Measurements from ENCODE around the gene CPT1B.
A peak's percentile ranks its signal among the peaks of the same experiment; 100 is the strongest.

CPT1B gene

GRCh38 chr22:50569041-50569459 lies 9.2 kb downstream of the CPT1B start:
- no peak overlapping the region for H3K4me3 ChIP-seq (ENCODE audit: low read length)
- no peaks in the 10 kb centered on the region for H3K27me3 ChIP-seq (ENCODE audit: control insufficient read depth, insufficient read depth, low read length)
- H3K27ac ChIP-seq (ENCODE audit: low read depth, low read length) = no peak overlapping the region
- no peaks in the 10 kb centered on the region for H3K4me1 ChIP-seq (ENCODE audit: control insufficient read depth, insufficient read depth, low read length)
- no peak overlapping the region for H3K9ac ChIP-seq (ENCODE audit: low read length)
- peaks cover 9% of the 10 kb centered on the region for H3K36me3 ChIP-seq (ENCODE audit: control insufficient read depth, insufficient read depth, low read length)

GRCh38 chr22:50568626-50569025 lies 9.6 kb downstream of the CPT1B start:
- Histone ChIP-seq H3K36me3 (ENCODE audit: control insufficient read depth, insufficient read depth, low read length) (peaks cover 9% of the 10 kb centered on the region), H3K4me3 (ENCODE audit: low read length) (no peak overlapping the region), H3K9ac (ENCODE audit: low read length) (no peak overlapping the region), H3K27ac (ENCODE audit: low read depth, low read length) (no peak overlapping the region), H3K4me1 (ENCODE audit: control insufficient read depth, insufficient read depth, low read length) (no peaks in the 10 kb centered on the region), H3K27me3 (ENCODE audit: control insufficient read depth, insufficient read depth, low read length) (no peaks in the 10 kb centered on the region)

DNA sequence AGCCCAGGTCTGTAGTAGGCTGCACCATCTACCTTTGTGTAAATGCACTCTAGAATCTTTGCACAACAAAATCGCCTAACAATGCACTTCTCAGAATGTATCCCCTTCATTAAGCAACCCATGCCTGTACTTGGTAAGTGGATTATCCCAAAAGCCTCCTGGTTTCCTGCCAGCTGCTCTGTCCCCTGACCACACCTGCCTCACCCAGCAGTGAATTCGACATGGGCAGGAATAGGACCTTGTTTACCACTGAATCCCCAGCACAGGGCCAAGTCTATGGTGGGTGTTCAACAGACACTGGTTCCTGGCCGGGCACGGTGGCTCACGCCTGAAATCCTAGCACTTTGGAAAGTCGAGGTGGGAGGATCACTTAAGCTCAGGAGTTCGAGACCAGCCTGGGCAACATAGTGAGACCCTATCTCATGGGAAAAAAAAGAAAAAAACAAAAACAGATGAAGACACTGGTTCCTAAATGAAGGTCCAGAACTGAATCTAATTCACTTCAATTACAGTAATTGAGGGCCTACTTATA lies 10.4 kb downstream of the CPT1B start:
- no peak overlapping the region for H3K27ac ChIP-seq (ENCODE audit: low read depth, low read length)
- no peak overlapping the region for H3K9ac ChIP-seq (ENCODE audit: low read length)
- no peak overlapping the region for H3K4me3 ChIP-seq (ENCODE audit: low read length)
- H3K4me1 ChIP-seq (ENCODE audit: control insufficient read depth, insufficient read depth, low read length) = no peaks in the 10 kb centered on the region
- peaks cover 9% of the 10 kb centered on the region for H3K36me3 ChIP-seq (ENCODE audit: control insufficient read depth, insufficient read depth, low read length)
- no peaks in the 10 kb centered on the region for H3K27me3 ChIP-seq (ENCODE audit: control insufficient read depth, insufficient read depth, low read length)

- Histone ChIP-seq H3K36me3 (ENCODE audit: control insufficient read depth, insufficient read depth, low read length) (peaks cover 3% of the 10 kb centered on the region), H3K4me3 (ENCODE audit: low read length) (no peak overlapping the region), H3K27me3 (ENCODE audit: control insufficient read depth, insufficient read depth, low read length) (no peaks in the 10 kb centered on the region), H3K9ac (ENCODE audit: low read length) (no peak overlapping the region), H3K27ac (ENCODE audit: low read depth, low read length) (no peak overlapping the region), H3K4me1 (ENCODE audit: control insufficient read depth, insufficient read depth, low read length) (no peaks in the 10 kb centered on the region)
These were observed 13.9 kb downstream of the CPT1B start for GRCh38 chr22:50564289-50564688.

DNA sequence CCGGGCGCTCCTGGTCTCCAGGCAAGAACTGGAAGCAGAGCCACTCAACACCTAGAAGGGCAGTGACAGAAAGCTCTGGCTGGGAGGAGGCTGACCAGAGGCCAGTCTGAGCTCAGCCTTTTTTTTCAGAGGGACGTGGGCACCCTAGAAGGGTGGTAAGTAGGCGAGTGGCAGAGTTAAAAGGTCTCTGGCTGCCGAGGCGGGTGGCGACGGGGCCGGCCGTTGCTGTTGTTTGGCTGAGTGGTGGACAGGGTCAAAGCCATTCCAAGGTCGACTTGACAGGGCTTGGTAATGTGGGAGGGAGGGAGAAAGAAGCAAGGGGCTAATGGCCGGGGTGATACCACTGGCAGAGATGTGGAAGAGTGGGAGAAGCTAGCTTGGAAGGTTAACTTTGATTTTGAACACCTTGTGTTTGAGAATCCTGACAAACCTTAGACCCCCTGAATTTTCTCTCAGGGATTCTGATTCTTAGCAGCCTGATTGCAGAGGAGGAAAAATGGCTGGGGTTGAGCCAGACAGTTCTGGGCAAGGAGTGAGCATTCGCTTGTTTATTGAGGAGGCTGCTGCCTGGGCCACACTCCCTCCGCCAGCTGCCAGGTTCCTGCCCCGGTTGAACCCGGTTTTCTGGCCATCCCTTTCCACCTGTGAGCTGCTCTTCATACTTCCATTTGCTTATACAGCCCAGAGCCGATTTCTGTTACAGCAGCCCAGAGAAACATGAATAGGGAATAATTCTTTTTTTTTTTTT lies 14.6 kb downstream of the CPT1B start:
- Histone ChIP-seq H3K27me3 (ENCODE audit: control insufficient read depth, insufficient read depth, low read length) (no peaks in the 10 kb centered on the region), H3K9ac (ENCODE audit: low read length) (peak overlapping the region; percentile 60), H3K4me1 (ENCODE audit: control insufficient read depth, insufficient read depth, low read length) (no peaks in the 10 kb centered on the region), H3K4me3 (ENCODE audit: low read length) (peak overlapping the region; percentile 70), H3K27ac (ENCODE audit: low read depth, low read length) (no peak overlapping the region), H3K36me3 (ENCODE audit: control insufficient read depth, insufficient read depth, low read length) (no peaks in the 10 kb centered on the region)

DNA sequence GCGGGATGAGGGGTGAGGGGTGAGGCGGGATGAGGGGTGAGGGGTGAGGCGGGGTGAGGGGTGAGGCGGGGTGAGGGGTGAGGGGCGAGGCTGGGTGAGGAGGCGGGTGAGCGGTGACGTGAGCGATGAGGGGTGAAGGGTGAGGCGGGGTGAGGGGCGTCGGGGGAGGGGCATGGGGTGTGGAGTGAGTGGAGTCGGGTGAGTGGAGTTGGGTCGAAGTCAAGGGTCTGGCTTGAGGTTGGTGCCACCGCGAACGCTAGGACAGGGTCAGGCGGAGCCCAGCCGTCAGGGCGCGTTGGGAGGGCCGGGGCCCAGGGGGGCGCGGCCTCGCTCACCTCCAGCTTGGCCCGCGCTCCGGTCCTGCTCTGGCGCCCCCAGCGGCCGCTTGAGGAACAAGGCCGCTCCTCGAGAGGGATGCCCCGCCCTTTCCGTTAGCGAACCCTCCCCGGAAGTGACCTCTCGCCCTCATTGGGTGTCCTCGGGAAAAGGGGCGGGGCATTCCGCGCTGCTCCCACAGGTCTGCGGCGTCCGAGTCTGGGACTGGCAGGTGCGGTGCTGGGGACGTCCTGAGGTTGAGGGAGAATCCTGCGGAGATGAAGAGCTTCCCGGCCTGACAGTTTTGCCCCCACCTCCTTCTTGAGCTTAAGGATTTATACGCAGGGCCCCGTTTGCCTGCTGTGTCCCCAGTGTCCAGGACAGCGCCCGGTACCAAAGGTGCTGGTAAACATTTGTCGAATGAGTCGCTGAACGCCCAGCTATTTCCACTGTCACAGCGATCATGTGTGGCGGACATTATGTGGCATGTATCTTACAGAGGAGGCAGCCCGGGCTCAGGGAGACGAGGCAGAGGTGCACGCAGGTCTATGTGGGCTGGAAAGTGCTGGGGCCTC lies 15.5 kb downstream of the CPT1B start, which contains the start of gene SYCE3:
TSS of gene SYCE3 (minus strand) at position 397 of the 890 bp plus-strand sequence. CDS start 6,514 bp downstream, outside the sequence.
- Histone ChIP-seq H3K27ac (ENCODE audit: low read depth, low read length) (no peak within 1 kb of the TSS), H3K27me3 (ENCODE audit: control insufficient read depth, insufficient read depth, low read length) (no peaks in the 10 kb centered on the region), H3K36me3 (ENCODE audit: control insufficient read depth, insufficient read depth, low read length) (no peaks in the 10 kb centered on the region), H3K9ac (ENCODE audit: low read length) (peak within 1 kb of the TSS; percentile 60), H3K4me1 (ENCODE audit: control insufficient read depth, insufficient read depth, low read length) (no peaks in the 10 kb centered on the region), H3K4me3 (ENCODE audit: low read length) (peak within 1 kb of the TSS; percentile 70)

- no peak overlapping the region for H3K4me3 ChIP-seq (ENCODE audit: low read length)
- H3K27me3 ChIP-seq (ENCODE audit: control insufficient read depth, insufficient read depth, low read length) = no peaks in the 10 kb centered on the region
- no peaks in the 10 kb centered on the region for H3K4me1 ChIP-seq (ENCODE audit: control insufficient read depth, insufficient read depth, low read length)
- H3K36me3 ChIP-seq (ENCODE audit: control insufficient read depth, insufficient read depth, low read length) = no peaks in the 10 kb centered on the region
- no peak overlapping the region for H3K27ac ChIP-seq (ENCODE audit: low read depth, low read length)
- H3K9ac ChIP-seq (ENCODE audit: low read length) = no peak overlapping the region
These were observed 16.5 kb downstream of the CPT1B start for GRCh38 chr22:50561401-50562358.

GRCh38 chr22:50560034-50560433 lies 18.2 kb downstream of the CPT1B start:
- Histone ChIP-seq H3K27ac (ENCODE audit: low read depth, low read length) (no peak overlapping the region), H3K9ac (ENCODE audit: low read length) (no peak overlapping the region), H3K4me1 (ENCODE audit: control insufficient read depth, insufficient read depth, low read length) (no peaks in the 10 kb centered on the region), H3K36me3 (ENCODE audit: control insufficient read depth, insufficient read depth, low read length) (no peaks in the 10 kb centered on the region), H3K4me3 (ENCODE audit: low read length) (no peak overlapping the region), H3K27me3 (ENCODE audit: control insufficient read depth, insufficient read depth, low read length) (no peaks in the 10 kb centered on the region)

DNA sequence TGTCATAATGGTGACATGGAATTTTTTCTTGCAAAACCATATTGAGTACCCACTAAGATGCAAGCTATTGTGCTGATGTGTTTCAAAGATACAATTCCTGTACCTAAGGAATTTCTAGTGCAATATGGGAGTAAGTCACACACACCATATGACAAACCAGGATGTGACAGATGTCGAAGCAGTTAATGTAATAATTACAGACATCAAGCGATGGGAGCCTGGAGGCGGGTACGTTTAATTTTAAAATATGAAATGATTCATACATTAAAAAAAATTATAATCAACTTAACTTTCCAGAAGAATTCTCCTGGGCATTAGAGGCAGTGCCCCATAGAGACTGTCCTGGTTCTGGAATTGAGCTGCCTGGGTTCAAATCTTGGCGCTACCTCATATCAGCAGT lies 21.5 kb downstream of the CPT1B start:
- no peak overlapping the region for H3K27ac ChIP-seq (ENCODE audit: low read depth, low read length)
- H3K9ac ChIP-seq (ENCODE audit: low read length) = no peak overlapping the region
- H3K36me3 ChIP-seq (ENCODE audit: control insufficient read depth, insufficient read depth, low read length) = no peaks in the 10 kb centered on the region
- no peak overlapping the region for H3K4me3 ChIP-seq (ENCODE audit: low read length)
- no peaks in the 10 kb centered on the region for H3K4me1 ChIP-seq (ENCODE audit: control insufficient read depth, insufficient read depth, low read length)
- no peaks in the 10 kb centered on the region for H3K27me3 ChIP-seq (ENCODE audit: control insufficient read depth, insufficient read depth, low read length)

DNA sequence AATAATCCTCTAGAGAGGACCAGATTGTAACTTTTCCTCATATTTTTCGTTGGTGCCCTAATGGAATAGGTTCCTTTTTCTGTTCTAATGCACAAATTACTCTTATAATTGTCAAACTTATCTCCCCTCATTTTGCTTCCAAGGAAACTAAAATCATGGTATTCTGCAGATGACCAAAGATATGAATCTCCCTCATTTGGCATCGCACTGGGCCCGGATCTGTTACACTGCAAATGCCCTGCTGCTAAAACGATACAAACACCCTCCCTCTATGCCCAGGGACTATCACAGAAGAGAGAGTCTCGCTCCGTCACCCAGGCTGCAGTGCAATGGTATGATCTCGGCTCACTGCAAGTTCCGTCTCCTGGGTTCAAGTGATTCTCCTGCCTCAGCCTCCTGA lies 24.9 kb downstream of the CPT1B start:
- Histone ChIP-seq H3K4me3 (ENCODE audit: low read length) (no peak overlapping the region), H3K4me1 (ENCODE audit: control insufficient read depth, insufficient read depth, low read length) (no peaks in the 10 kb centered on the region), H3K36me3 (ENCODE audit: control insufficient read depth, insufficient read depth, low read length) (no peaks in the 10 kb centered on the region), H3K9ac (ENCODE audit: low read length) (no peak overlapping the region), H3K27ac (ENCODE audit: low read depth, low read length) (no peak overlapping the region), H3K27me3 (ENCODE audit: control insufficient read depth, insufficient read depth, low read length) (peaks cover 9% of the 10 kb centered on the region)

GRCh38 chr22:50551160-50551752 lies 27.0 kb downstream of the CPT1B start:
- Histone ChIP-seq H3K9ac (ENCODE audit: low read length) (no peak overlapping the region), H3K27me3 (ENCODE audit: control insufficient read depth, insufficient read depth, low read length) (peaks cover 12% of the 10 kb centered on the region), H3K4me3 (ENCODE audit: low read length) (no peak overlapping the region), H3K27ac (ENCODE audit: low read depth, low read length) (no peak overlapping the region), H3K36me3 (ENCODE audit: control insufficient read depth, insufficient read depth, low read length) (no peaks in the 10 kb centered on the region), H3K4me1 (ENCODE audit: control insufficient read depth, insufficient read depth, low read length) (no peaks in the 10 kb centered on the region)

All from rectal smooth muscle tissue (tissue), 1 donor.